LNCaP clone FGC (cell line): Measurements from ENCODE around the gene HSPB6.

Experiments
- DNase-seq: peaks from one replicate; pipeline ENCODE4 v3.0.0-alpha.2; 2011; ENCODE audit warnings: low read depth
- H3K4me3 ChIP-seq: 2 replicates; pipeline ENCODE4 v1.5.1; 2011; ENCODE audit warnings: mild to moderate bottlenecking, low read depth, low read length, control low read depth
- TF ChIP-seq, protein P1 (sequence below): IDR thresholded peaks from 2 replicates; pipeline ENCODE4 v1.5.1; 2012; ENCODE audit warnings: mild to moderate bottlenecking; ENCODE audit not compliant: control insufficient read depth, insufficient read depth; ENCODE audit errors: extremely low read depth

Gene HSPB6

DNA sequence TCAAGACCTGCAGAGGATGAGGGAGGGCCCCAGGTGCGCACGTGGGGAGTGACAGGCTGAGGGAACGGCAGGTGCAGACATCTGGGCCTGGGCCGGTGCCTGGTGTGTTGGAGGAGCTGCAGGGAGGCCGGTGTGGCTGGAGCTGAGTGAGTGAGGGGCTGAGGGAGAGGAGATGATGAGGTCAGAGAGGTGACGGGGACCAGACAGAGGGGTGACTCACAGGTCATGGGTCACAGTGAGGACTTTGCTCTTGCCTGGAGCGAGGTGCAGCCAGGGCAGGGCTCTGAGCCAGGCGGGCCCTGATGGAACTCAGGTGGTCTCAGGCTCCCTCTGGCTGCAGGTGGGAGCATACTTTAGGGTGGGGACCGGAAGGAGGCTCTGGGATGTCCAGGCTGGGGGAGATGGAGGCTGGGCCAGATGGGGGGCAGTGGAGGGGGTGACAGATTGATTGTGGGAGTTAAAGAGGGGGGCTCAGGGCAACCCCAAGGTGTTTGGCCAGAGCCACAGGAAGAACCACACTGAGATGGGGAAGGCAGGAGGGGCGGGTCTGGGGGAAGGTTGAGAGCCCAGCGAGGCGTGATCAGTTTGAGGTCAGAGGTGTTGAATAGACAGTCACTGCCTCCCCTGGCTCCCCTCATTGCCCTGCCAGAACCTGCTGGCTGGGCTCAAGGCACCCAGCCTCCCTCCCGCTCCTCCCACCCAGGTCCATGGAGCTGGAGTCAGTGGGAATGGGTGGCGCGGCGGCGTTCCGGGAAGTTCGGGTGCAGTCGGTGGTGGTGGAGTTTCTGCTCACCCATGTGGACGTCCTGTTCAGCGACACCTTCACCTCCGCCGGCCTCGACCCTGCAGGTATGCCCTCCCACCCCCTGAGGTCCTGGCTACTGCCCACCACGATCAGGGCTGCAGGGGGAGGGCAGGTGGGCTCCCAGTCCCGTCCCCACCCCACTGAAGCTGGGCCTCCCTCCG lies 26.9 kb upstream of the HSPB6 start:
- H3K4me3 ChIP-seq = no peak overlapping the region
- TF ChIP-seq, protein P1, sequence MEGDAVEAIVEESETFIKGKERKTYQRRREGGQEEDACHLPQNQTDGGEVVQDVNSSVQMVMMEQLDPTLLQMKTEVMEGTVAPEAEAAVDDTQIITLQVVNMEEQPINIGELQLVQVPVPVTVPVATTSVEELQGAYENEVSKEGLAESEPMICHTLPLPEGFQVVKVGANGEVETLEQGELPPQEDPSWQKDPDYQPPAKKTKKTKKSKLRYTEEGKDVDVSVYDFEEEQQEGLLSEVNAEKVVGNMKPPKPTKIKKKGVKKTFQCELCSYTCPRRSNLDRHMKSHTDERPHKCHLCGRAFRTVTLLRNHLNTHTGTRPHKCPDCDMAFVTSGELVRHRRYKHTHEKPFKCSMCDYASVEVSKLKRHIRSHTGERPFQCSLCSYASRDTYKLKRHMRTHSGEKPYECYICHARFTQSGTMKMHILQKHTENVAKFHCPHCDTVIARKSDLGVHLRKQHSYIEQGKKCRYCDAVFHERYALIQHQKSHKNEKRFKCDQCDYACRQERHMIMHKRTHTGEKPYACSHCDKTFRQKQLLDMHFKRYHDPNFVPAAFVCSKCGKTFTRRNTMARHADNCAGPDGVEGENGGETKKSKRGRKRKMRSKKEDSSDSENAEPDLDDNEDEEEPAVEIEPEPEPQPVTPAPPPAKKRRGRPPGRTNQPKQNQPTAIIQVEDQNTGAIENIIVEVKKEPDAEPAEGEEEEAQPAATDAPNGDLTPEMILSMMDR = no peak
- DNase-seq = no peak

DNA sequence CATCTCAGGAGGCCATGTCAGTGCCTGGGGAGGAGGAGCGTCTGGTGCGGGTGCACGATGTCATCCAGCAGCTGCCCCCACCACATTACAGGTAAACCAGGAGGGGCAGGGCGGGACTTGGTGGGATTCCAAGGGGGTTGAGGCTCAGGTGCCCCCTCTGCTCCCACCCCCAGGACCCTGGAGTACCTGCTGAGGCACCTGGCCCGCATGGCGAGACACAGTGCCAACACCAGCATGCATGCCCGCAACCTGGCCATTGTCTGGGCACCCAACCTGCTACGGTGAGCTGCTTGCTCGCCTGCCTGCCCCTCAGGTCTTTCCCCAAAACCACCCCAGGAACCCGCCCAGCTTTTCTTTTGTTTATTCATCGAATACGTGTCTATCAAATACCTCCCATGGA lies 25.8 kb upstream of the HSPB6 start:
- DNase-seq = no peak
- H3K4me3 ChIP-seq = no peak overlapping the region
- TF ChIP-seq, protein P1 = no peak

DNA sequence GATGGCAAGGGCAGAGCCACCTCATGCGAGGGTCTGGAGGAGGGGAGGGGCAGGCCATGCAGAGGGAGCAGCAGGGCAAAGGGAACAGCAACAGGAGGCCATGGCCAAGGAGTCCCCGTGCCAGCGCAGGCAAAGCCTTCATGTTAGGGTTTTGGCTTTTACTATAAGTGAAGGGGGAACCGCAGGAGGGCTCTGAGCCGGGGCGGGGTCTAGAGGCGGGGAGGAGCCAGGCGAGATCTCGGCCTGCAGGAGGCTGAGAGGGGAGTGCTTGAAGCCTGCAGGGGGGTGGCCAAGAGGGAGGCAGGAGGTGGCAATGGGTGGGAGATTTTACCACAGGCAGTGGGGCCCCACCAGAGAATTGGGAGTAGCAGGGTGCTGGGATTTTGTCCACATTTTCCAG lies 24.8 kb upstream of the HSPB6 start:
- DNase-seq = no peak
- H3K4me3 ChIP-seq = no peak overlapping the region
- TF ChIP-seq, protein P1 = no peak

DNA sequence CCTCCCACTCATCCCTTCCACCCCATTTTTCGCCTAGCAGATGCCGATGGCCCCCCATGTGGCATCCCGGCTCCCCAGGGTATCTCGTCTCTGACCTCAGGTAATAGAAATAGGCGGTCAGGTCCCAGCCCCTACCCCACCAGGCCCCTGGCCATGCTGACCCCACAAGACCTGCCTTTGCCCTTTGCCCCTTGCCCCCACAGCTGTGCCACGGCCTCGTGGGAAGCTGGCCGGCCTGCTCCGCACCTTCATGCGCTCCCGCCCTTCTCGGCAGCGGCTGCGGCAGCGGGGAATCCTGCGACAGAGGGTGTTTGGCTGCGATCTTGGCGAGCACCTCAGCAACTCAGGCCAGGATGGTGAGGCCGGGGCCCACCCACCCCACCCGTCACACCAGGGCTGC lies 23.9 kb upstream of the HSPB6 start:
- H3K4me3 ChIP-seq = no peak overlapping the region
- TF ChIP-seq, protein P1 = no peak
- no peak for DNase-seq

DNA sequence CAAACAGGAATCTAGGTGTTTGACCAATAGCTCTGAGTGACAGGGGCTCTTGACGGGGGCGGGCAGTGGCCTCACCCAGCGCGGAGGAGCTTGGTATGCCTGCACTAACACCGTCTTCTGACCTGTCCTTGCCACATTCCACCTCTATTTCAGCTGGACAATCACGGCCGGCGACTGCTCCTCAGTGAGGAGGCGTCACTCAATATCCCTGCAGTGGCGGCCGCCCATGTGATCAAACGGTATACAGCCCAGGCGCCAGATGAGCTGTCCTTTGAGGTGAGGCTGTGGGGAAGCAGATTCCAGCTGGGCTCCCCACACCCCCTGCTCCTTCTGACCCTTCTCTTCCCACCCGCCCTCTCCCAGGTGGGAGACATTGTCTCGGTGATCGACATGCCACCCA lies 23.2 kb upstream of the HSPB6 start:
- TF ChIP-seq, protein P1 = no peak
- DNase-seq = no peak
- H3K4me3 ChIP-seq = no peak overlapping the region

DNA sequence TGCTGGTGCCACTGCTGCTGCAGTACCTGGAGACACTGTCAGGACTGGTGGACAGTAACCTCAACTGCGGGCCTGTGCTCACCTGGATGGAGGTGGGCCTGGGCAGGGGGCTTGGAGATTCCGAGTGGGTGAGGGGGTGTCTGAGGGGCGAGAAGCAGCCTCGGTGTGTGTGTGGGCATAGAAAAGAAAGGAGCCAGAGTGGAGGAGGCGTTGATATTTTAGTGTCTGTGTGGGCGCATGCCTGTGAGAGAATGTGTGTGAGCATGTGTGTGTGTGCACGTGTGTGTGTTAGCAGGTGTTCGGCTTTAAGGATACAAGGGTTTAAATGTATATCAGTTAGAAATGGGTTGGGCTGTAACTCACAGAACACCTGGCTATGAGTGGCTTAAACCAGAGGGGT lies 22.2 kb upstream of the HSPB6 start:
- TF ChIP-seq, protein P1 = no peak
- H3K4me3 ChIP-seq = no peak overlapping the region
- no peak for DNase-seq
